Measurements from ENCODE around the gene RERE.

The RERE gene

GRCh38 chr1:8817412-8818324 lies at the start of gene RERE:
Gene RERE (minus strand): TSS chr1:8817640.
- DNase-seq (ENCODE audit: low read depth), result peak; percentile 89

- no peak for DNase-seq (ENCODE audit: low read depth)
Observed at GRCh38 chr1:8866792-8867415, 49.5 kb upstream of the RERE start.

- no peak for DNase-seq (ENCODE audit: low read depth)
Observed at GRCh38 chr1:8866173-8866791, 48.8 kb upstream of the RERE start.

GRCh38 chr1:8864713-8865344 lies 47.4 kb upstream of the RERE start:
- DNase-seq (ENCODE audit: low read depth), result no peak

- no peak for DNase-seq (ENCODE audit: low read depth)
Observed at GRCh38 chr1:8863794-8864233, 46.4 kb upstream of the RERE start.

GRCh38 chr1:8863138-8863537 lies 45.7 kb upstream of the RERE start:
- no peak for DNase-seq (ENCODE audit: low read depth)

- no peak for DNase-seq (ENCODE audit: low read depth)
Observed at GRCh38 chr1:8862528-8862927, 45.1 kb upstream of the RERE start.

- no peak for DNase-seq (ENCODE audit: low read depth)
Observed at GRCh38 chr1:8860738-8861516, 43.5 kb upstream of the RERE start.

GRCh38 chr1:8858888-8859706 lies 41.7 kb upstream of the RERE start:
- no peak for DNase-seq (ENCODE audit: low read depth)

GRCh38 chr1:8858112-8858668 lies 40.8 kb upstream of the RERE start:
- DNase-seq (ENCODE audit: low read depth), result no peak

- DNase-seq (ENCODE audit: low read depth), result no peak
Observed at GRCh38 chr1:8856689-8857412, 39.4 kb upstream of the RERE start.

- no peak for DNase-seq (ENCODE audit: low read depth)
Observed at GRCh38 chr1:8854240-8854639, 36.8 kb upstream of the RERE start.

- DNase-seq (ENCODE audit: low read depth), result no peak
Observed at GRCh38 chr1:8851060-8851459, 33.6 kb upstream of the RERE start.

- DNase-seq (ENCODE audit: low read depth), result peak; percentile 86
Observed at GRCh38 chr1:8848663-8849386, 31.4 kb upstream of the RERE start.

- DNase-seq (ENCODE audit: low read depth), result no peak
Observed at GRCh38 chr1:8847990-8848389, 30.6 kb upstream of the RERE start.

- DNase-seq (ENCODE audit: low read depth), result no peak
Observed at GRCh38 chr1:8846263-8846662, 28.8 kb upstream of the RERE start.

- no peak for DNase-seq (ENCODE audit: low read depth)
Observed at GRCh38 chr1:8845104-8846097, 28.0 kb upstream of the RERE start.

- DNase-seq (ENCODE audit: low read depth), result no peak
Observed at GRCh38 chr1:8844501-8845006, 27.1 kb upstream of the RERE start.
